H1 (cell line): ENCODE results near the gene RAPGEF1. TPM values are rescaled to one million over a fixed set of nuclear protein-coding genes. Genes with fewer than 3 reads are reported as not detected.

Experiments used
- CTCF ChIA-PET: fragments of 300-600 bp; sonication (Branson Sonifier 250); formaldehyde crosslinking; loops from one replicate; lab custom pipeline; 2021; ENCODE audit not compliant: partially characterized antibody; lab: Charles Lee
- POLR2A ChIA-PET: fragments of 300-600 bp; sonication (Branson Sonifier 250); formaldehyde crosslinking; loops from one replicate; lab custom pipeline; 2021; ENCODE audit warnings: inconsistent platforms; ENCODE audit not compliant: partially characterized antibody; lab: Charles Lee
- DNase-seq, 2 experiments: peaks; one replicate each; pipeline versions ENCODE4 v3.0.0 to v3.0.0-alpha.2; 2010 to 2022; ENCODE audit warnings: low spot score in 2 of 2, low read depth in 1 of 2, mixed read lengths in 1 of 2
- FAIRE-seq: peaks from 2 replicates; lab custom pipeline; 2011; peaks lifted over from hg19 to GRCh38; lab: Jason Lieb, UNC
- H2AFZ ChIP-seq: 2 replicates; pipeline ENCODE4 v1.8.1; 2012; ENCODE audit warnings: low read length, inconsistent platforms
- H2AK5ac ChIP-seq: 2 replicates; pipeline ENCODE4 v1.6.1; 2013; ENCODE audit warnings: low read depth, low read length
- H2BK120ac ChIP-seq: replicated peaks from 2 replicates; pipeline ENCODE3; 2013; ENCODE audit warnings: low read depth, low read length, inconsistent platforms
- H2BK12ac ChIP-seq: 2 replicates; pipeline ENCODE4 v1.6.1; 2013; ENCODE audit warnings: low read depth, low read length
- H2BK15ac ChIP-seq: 2 replicates; pipeline ENCODE4 v1.6.1; 2013; ENCODE audit warnings: low read length
- H2BK20ac ChIP-seq: 2 replicates; pipeline ENCODE4 v1.6.1; 2013; ENCODE audit warnings: low read length
- H2BK5ac ChIP-seq: 2 replicates; pipeline ENCODE4 v1.6.1; 2013; ENCODE audit warnings: low read depth, low read length
- H3K14ac ChIP-seq: 2 replicates; pipeline ENCODE4 v1.6.1; 2013; ENCODE audit warnings: inconsistent platforms; ENCODE audit not compliant: insufficient read length
- H3K18ac ChIP-seq: 2 replicates; pipeline ENCODE4 v1.6.1; 2013; ENCODE audit warnings: low read length; ENCODE audit errors: extremely low read depth
- H3K23ac ChIP-seq: 2 replicates; pipeline ENCODE4 v1.6.1; 2013; ENCODE audit warnings: inconsistent platforms; ENCODE audit not compliant: insufficient read length
- H3K23me2 ChIP-seq: 2 replicates; pipeline ENCODE4 v1.6.1; 2013; ENCODE audit warnings: low read depth, low read length
- H3K27ac ChIP-seq: 2 replicates; pipeline ENCODE4 v1.6.1; 2011; ENCODE audit warnings: low read depth, low read length, inconsistent platforms
- H3K27me3 ChIP-seq, 4 experiments: replicated peaks in 1 of 4; 1 replicate in 1 of 4; 2 replicates in 3 of 4; pipeline versions ENCODE4 v1.6.1 to v1.8.1; 2011 to 2013; ENCODE audit warnings: low read length in 3 of 4, mild to moderate bottlenecking in 3 of 4, inconsistent platforms in 2 of 4, mixed read lengths in 2 of 4, moderate library complexity in 1 of 4; ENCODE audit not compliant: control insufficient read depth in 3 of 4, insufficient read depth in 3 of 4; ENCODE audit errors: extremely low read depth in 1 of 4
- H3K36me3 ChIP-seq, 4 experiments: 2 replicates each; pipeline versions ENCODE4 v1.6.1 to v1.8.1; 2011 to 2013; ENCODE audit warnings: mild to moderate bottlenecking in 4 of 4, low read length in 3 of 4, moderate library complexity in 2 of 4, control low read depth in 1 of 4, inconsistent platforms in 1 of 4; ENCODE audit not compliant: insufficient read depth in 4 of 4, control insufficient read depth in 2 of 4
- H3K4ac ChIP-seq: replicated peaks from 2 replicates; pipeline ENCODE3; 2013; ENCODE audit warnings: low read length, low read depth, mixed read lengths, inconsistent platforms; ENCODE audit not compliant: insufficient read length
- H3K4me1 ChIP-seq, 4 experiments: replicated peaks in 1 of 4; 1 replicate in 1 of 4; 2 replicates in 3 of 4; pipeline versions ENCODE4 v1.6.1 to v1.8.1; 2011 to 2013; ENCODE audit warnings: low read length in 3 of 4, inconsistent platforms in 2 of 4, mixed read lengths in 1 of 4; ENCODE audit not compliant: insufficient read depth in 4 of 4, control insufficient read depth in 3 of 4
- H3K4me2 ChIP-seq, 2 experiments: 2 replicates each; pipeline versions ENCODE4 v1.6.1 to v1.8.1; 2011 to 2013; ENCODE audit warnings: low read depth in 2 of 2, low read length in 2 of 2, control low read depth in 1 of 2, inconsistent platforms in 1 of 2, mild to moderate bottlenecking in 1 of 2; ENCODE audit not compliant: insufficient read depth in 1 of 2
- H3K4me3 ChIP-seq, 4 experiments: fragments of 200-600, 300-600 bp in 1 of 4; sonication (generic), shearing (Covaris generic), sonication (Bioruptor Twin) in 1 of 4; 2 replicates each; pipeline versions ENCODE4 v1.5.1 to v1.8.1; 2011 to 2016; ENCODE audit warnings: low read length in 4 of 4, low read depth in 3 of 4, control low read depth in 2 of 4, inconsistent platforms in 2 of 4, mild to moderate bottlenecking in 2 of 4, mixed read lengths in 1 of 4, moderate library complexity in 1 of 4; ENCODE audit not compliant: insufficient read depth in 2 of 4; ENCODE audit errors: extremely low read depth in 1 of 4
- H3K56ac ChIP-seq: replicated peaks from 2 replicates; pipeline ENCODE3; 2013; ENCODE audit warnings: low read depth, mild to moderate bottlenecking, mixed read lengths, low read length, inconsistent platforms; ENCODE audit not compliant: insufficient read length
- H3K79me1 ChIP-seq: 2 replicates; pipeline ENCODE4 v1.6.1; 2013; ENCODE audit warnings: low read depth, low read length, control low read depth
- H3K79me2 ChIP-seq, 2 experiments: 2 replicates each; pipeline versions ENCODE4 v1.6.1 to v1.8.1; 2012 to 2013; ENCODE audit warnings: low read length in 2 of 2, mild to moderate bottlenecking in 2 of 2, inconsistent platforms in 1 of 2; ENCODE audit not compliant: insufficient read depth in 2 of 2, control insufficient read depth in 1 of 2
- H3K9ac ChIP-seq, 4 experiments: replicated peaks in 1 of 4; 1 replicate in 1 of 4; 2 replicates in 3 of 4; pipeline versions ENCODE4 v1.6.1 to v1.8.1; 2011 to 2013; ENCODE audit warnings: low read depth in 3 of 4, low read length in 3 of 4, control low read depth in 2 of 4, mild to moderate bottlenecking in 2 of 4, moderate library complexity in 2 of 4, inconsistent platforms in 1 of 4; ENCODE audit errors: extremely low read depth in 1 of 4
- H3K9me3 ChIP-seq, 2 experiments: 2 replicates each; pipeline versions ENCODE4 v1.6.1 to v1.8.1; 2012 to 2013; ENCODE audit warnings: mild to moderate bottlenecking in 2 of 2, moderate library complexity in 2 of 2, control low read depth in 1 of 2, inconsistent platforms in 1 of 2, low read depth in 1 of 2, low read length in 1 of 2, mixed read lengths in 1 of 2; ENCODE audit not compliant: insufficient read depth in 2 of 2
- H4K20me1 ChIP-seq, 2 experiments: replicated peaks in 1 of 2; 2 replicates each; pipeline versions ENCODE3 to v1.8.1; 2011 to 2013; ENCODE audit warnings: inconsistent platforms in 2 of 2, low read length in 2 of 2, mild to moderate bottlenecking in 1 of 2; ENCODE audit not compliant: insufficient read depth in 2 of 2, control insufficient read depth in 1 of 2
- H4K5ac ChIP-seq: 2 replicates; pipeline ENCODE4 v1.6.1; 2013; ENCODE audit warnings: low read length, low read depth, mixed read lengths, inconsistent platforms; ENCODE audit not compliant: insufficient read length
- H4K8ac ChIP-seq: 2 replicates; pipeline ENCODE4 v1.8.0; 2013; ENCODE audit warnings: mild to moderate bottlenecking, moderate library complexity, low read length, inconsistent platforms; ENCODE audit not compliant: insufficient read depth; ENCODE audit errors: extremely low read depth
- H4K91ac ChIP-seq: replicated peaks from 2 replicates; pipeline ENCODE3; 2013; ENCODE audit warnings: low read length, mixed read lengths, inconsistent platforms; ENCODE audit not compliant: insufficient read length
- MAFK ChIP-seq: IDR thresholded peaks from 2 replicates; pipeline ENCODE4 v1.6.1; 2012; ENCODE audit warnings: low read depth, mild to moderate bottlenecking, improper control_type of control experiment, low read length
- NANOG ChIP-seq: IDR thresholded peaks from 2 replicates; pipeline ENCODE4 v1.6.1; 2011; ENCODE audit warnings: low read length, low read depth, mild to moderate bottlenecking, inconsistent platforms; ENCODE audit not compliant: insufficient read depth, poor library complexity, severe bottlenecking
- WGBS, 2 experiments: shearing (Covaris generic) in 1 of 2; methylation state at CpG; one replicate each; pipeline versions ENCODE4 v1.1.6 to v1.1.7; 2013 to 2015; ENCODE audit warnings: low lambda C conversion rate in 2 of 2, mixed read lengths in 2 of 2, inconsistent platforms in 1 of 2, low coverage in 1 of 2, missing lambda C conversion rate in 1 of 2; ENCODE audit not compliant: insufficient replicate concordance in 2 of 2, insufficient coverage in 1 of 2, insufficient read length in 1 of 2; ENCODE audit errors: extremely low coverage in 1 of 2, missing lambda C conversion rate in 1 of 2; 5-methylcytosine and 5-hydroxymethylcytosine counted together
- polyA plus RNA-seq, 7 experiments: library from polyadenylated mRNA; depleted of rRNA in 3 of 7; stranded (reverse) in 5 of 7; unstranded in 2 of 7; fragments of >200 nt in 5 of 7; fragments of 200-250 nt in 2 of 7; gene quantifications; 1 replicate in 5 of 7; 2 replicates in 1 of 7; 4 replicates in 1 of 7; pipeline versions ENCODE4 v1.2.1 to v1.2.3, GENCODE V29; 2011 to 2013; ENCODE audit warnings: missing spikeins in 2 of 7, mixed read lengths in 2 of 7
- total RNA-seq: library from RNA; stranded (reverse); fragmentation: NEBNext Ultra II Directional; extraction: Animal tissue kit (Norgen Biotek cat#: 25700); gene quantifications from 2 replicates; pipeline ENCODE4 v1.2.1, GENCODE V29; 2021

RAPGEF1 gene
- total and polyA plus RNA-seq, 2 of the 8 experiments (the other 6 are each of a cell fraction or from before 2014, with no cell fraction given), result 29.7 to 78.9 TPM

- H2BK120ac ChIP-seq, result peak overlapping the region; percentile 66
- no peak overlapping the region for H4K8ac ChIP-seq
- peaks cover 0 to 72% of the 10 kb centered on the region in 2 experiments; a peak in 2 of 4 replicates for H3K79me2 ChIP-seq
- no peak overlapping the region for H3K56ac ChIP-seq
- peak overlapping the region; percentile 95 for H2BK12ac ChIP-seq
- no peak overlapping the region for H3K27ac ChIP-seq
- H4K20me1 ChIP-seq, result no peaks in the 10 kb centered on the region
- 0 out of 2 replicates have a peak overlapping the region, but pooled peaks have one; percentile 65 for H2BK15ac ChIP-seq
- H3K36me3 ChIP-seq, result no peaks in the 10 kb centered on the region
- H4K5ac ChIP-seq, result peak overlapping the region; percentile 24
- peak overlapping the region; percentile 66; the same call in 1 of the 2 replicates for H2BK5ac ChIP-seq
- TF ChIP-seq NANOG (no peak), MAFK (peak; percentile 20; the same call in 1 of the 2 replicates)
- H2AK5ac ChIP-seq, result peak overlapping the region; percentile 66; the same call in 1 of the 2 replicates
- H3K4me2 ChIP-seq, result peak overlapping the region; percentile 13 to 31; a peak in 3 of 4 replicates
- H3K4me3 ChIP-seq, result no peak overlapping the region
- peak overlapping the region; percentile 87 for H4K91ac ChIP-seq
- no peak overlapping the region for H2AFZ ChIP-seq
- no peak overlapping the region for H3K14ac ChIP-seq
- H3K79me1 ChIP-seq, result no peaks in the 10 kb centered on the region; the same call in 1 of the 2 replicates
- H3K27me3 ChIP-seq, result no peaks in the 10 kb centered on the region
- DNase-seq (no peak), FAIRE-seq (no peak)
- no peak overlapping the region for H3K9ac ChIP-seq
- no peak overlapping the region for H3K23ac ChIP-seq
- peak overlapping the region; percentile 62; the same call in 1 of the 2 replicates for H3K18ac ChIP-seq
- peaks cover 11 to 45% (median 27%) of the 10 kb centered on the region in 4 experiments for H3K4me1 ChIP-seq
- 53% methylated on average over 6 of the region's 6 CpGs; no CpG with 5 or more reads in 1 of the 2 experiments for WGBS, 2 experiments
- H3K4ac ChIP-seq, result no peak overlapping the region
- H3K23me2 ChIP-seq, result no peaks in the 10 kb centered on the region
- ChIA-PET POLR2A (interaction anchor here (0.8 to 1.1 kb wide), 2 partner anchors 12 to 22 kb away, joined by 3 to 4 read pairs; no protein-coding TSS in a partner anchor), CTCF (interaction anchor here (1.1 to 2.5 kb wide), 6 partner anchors 20 to 98 kb away, joined by 3 to 10 read pairs (median 4); partner anchors contain the start of gene RAPGEF1)
- peak overlapping the region; percentile 74 for H2BK20ac ChIP-seq
- peaks cover 0 to 2% of the 10 kb centered on the region in 2 experiments; a peak in 1 of 4 replicates for H3K9me3 ChIP-seq
These were observed 63.4 kb downstream of the RAPGEF1 start for GRCh38 chr9:131676431-131676972.
